K562 (cell line): ENCODE data around the gene LEPROT. TPM values are rescaled to one million over a fixed set of nuclear protein-coding genes. Genes with fewer than 3 reads are reported as not detected.

Experiments
- DMBX1 ChIP-seq: fragments of 250-450 bp; sonication (Bioruptor Pico); IDR thresholded peaks from 2 replicates; pipeline ENCODE4 v1.8.0; 2022; ENCODE audit warnings: inconsistent platforms, mild to moderate bottlenecking, moderate library complexity, borderline replicate concordance
- ETS2 ChIP-seq: IDR thresholded peaks from 2 replicates; pipeline ENCODE4 v1.6.1; 2016; ENCODE audit warnings: borderline replicate concordance, missing genetic modification characterization, mild to moderate bottlenecking, moderate library complexity, missing compliant biosample characterization; ENCODE audit not compliant: poor library complexity, severe bottlenecking
- GTF2E2 ChIP-seq: fragments of 200-800 bp; sonication (Bioruptor generic); IDR thresholded peaks from 2 replicates; pipeline ENCODE4 v1.6.1; 2016; ENCODE audit warnings: missing genetic modification characterization, missing compliant biosample characterization
- MCM3 ChIP-seq: fragments of 450-650 bp; IDR thresholded peaks from 2 replicates; pipeline ENCODE4 v1.6.1; 2016
- PTRF ChIP-seq: fragments of 450-650 bp; IDR thresholded peaks from 2 replicates; pipeline ENCODE4 v1.6.1; 2016; ENCODE audit warnings: mild to moderate bottlenecking, missing genetic modification characterization, missing compliant biosample characterization
- SMAD1 ChIP-seq: fragments of 150-350 bp; IDR thresholded peaks from 2 replicates; pipeline ENCODE4 v1.6.1; 2014; ENCODE audit warnings: low read length, low read depth; ENCODE audit not compliant: partially characterized antibody
- SP2 ChIP-seq: IDR thresholded peaks from 2 replicates; pipeline ENCODE4 v1.6.1; 2011; ENCODE audit warnings: mild to moderate bottlenecking, low read depth, low read length, moderate library complexity; ENCODE audit not compliant: poor library complexity, severe bottlenecking; ENCODE audit errors: extremely low read depth
- STAG1 ChIP-seq: sonication (generic); formaldehyde crosslinking; IDR thresholded peaks from 2 replicates; pipeline ENCODE4 v1.5.0; 2020; ENCODE audit warnings: missing genetic modification reagents, borderline replicate concordance
- TOE1 ChIP-seq, 2 experiments: fragments of 450-650 bp in 1 of 2; sonication (generic) in 1 of 2; formaldehyde crosslinking in 1 of 2; IDR thresholded peaks; 2 replicates each; pipeline versions ENCODE4 v1.7.1 to v1.8.0; 2016 to 2022; ENCODE audit warnings: borderline replicate concordance in 2 of 2, mild to moderate bottlenecking in 2 of 2, antibody characterized with exemption in 1 of 2, inconsistent platforms in 1 of 2, low read depth in 1 of 2, missing genetic modification reagents in 1 of 2, moderate library complexity in 1 of 2
- ZBTB49 ChIP-seq: sonication (generic); formaldehyde crosslinking; IDR thresholded peaks from 2 replicates; pipeline ENCODE4 v1.8.0; 2022; ENCODE audit warnings: missing genetic modification reagents, mild to moderate bottlenecking, borderline replicate concordance
- ZNF609 ChIP-seq: sonication (generic); formaldehyde crosslinking; IDR thresholded peaks from 2 replicates; pipeline ENCODE4 v1.8.1; 2023; ENCODE audit warnings: missing genetic modification reagents, mild to moderate bottlenecking, borderline replicate concordance
- polyA plus RNA-seq, 8 experiments: library from polyadenylated mRNA; depleted of rRNA in 4 of 8; stranded (reverse) in 5 of 8; unstranded in 3 of 8; fragments of >200 nt; fragmentation: Nextera tagmentation in 2 of 8; fragmentation: Illumina TruSeq in 1 of 8; extraction: Ambion mirVana in 2 of 8; extraction: Trizol in 1 of 8; gene quantifications; 2 replicates each; pipeline versions ENCODE4 v1.2.1 to v1.2.3, GENCODE V29; 2011 to 2014; ENCODE audit warnings: inconsistent platforms in 1 of 8, missing spikeins in 1 of 8
- total RNA-seq, 7 experiments: library from RNA; depleted of rRNA in 6 of 7; stranded (reverse); fragments of >200 nt in 6 of 7; fragmentation: Illumina TruSeq in 2 of 7; extraction: Trizol in 2 of 7; gene quantifications; 2 replicates each; pipeline versions ENCODE4 v1.2.1 to v1.2.3, GENCODE V29; 2011 to 2021; ENCODE audit warnings: low replicate concordance in 1 of 7
- TF ChIP-seq, protein P1 (sequence below): fragments of 250-450 bp; sonication (Bioruptor Pico); IDR thresholded peaks from 2 replicates; pipeline ENCODE4 v1.4.0; 2020

LEPROT gene
- total and polyA plus RNA-seq, 9 of the 15 experiments (the other 6 are each of a cell fraction or from before 2014, with no cell fraction given) = 28.1 to 97.5 (median 45.8) TPM

GRCh38 chr1:65412256-65412983, 8.0 kb upstream of the LEPROT start (continued):
- TF ChIP-seq, protein P1, sequence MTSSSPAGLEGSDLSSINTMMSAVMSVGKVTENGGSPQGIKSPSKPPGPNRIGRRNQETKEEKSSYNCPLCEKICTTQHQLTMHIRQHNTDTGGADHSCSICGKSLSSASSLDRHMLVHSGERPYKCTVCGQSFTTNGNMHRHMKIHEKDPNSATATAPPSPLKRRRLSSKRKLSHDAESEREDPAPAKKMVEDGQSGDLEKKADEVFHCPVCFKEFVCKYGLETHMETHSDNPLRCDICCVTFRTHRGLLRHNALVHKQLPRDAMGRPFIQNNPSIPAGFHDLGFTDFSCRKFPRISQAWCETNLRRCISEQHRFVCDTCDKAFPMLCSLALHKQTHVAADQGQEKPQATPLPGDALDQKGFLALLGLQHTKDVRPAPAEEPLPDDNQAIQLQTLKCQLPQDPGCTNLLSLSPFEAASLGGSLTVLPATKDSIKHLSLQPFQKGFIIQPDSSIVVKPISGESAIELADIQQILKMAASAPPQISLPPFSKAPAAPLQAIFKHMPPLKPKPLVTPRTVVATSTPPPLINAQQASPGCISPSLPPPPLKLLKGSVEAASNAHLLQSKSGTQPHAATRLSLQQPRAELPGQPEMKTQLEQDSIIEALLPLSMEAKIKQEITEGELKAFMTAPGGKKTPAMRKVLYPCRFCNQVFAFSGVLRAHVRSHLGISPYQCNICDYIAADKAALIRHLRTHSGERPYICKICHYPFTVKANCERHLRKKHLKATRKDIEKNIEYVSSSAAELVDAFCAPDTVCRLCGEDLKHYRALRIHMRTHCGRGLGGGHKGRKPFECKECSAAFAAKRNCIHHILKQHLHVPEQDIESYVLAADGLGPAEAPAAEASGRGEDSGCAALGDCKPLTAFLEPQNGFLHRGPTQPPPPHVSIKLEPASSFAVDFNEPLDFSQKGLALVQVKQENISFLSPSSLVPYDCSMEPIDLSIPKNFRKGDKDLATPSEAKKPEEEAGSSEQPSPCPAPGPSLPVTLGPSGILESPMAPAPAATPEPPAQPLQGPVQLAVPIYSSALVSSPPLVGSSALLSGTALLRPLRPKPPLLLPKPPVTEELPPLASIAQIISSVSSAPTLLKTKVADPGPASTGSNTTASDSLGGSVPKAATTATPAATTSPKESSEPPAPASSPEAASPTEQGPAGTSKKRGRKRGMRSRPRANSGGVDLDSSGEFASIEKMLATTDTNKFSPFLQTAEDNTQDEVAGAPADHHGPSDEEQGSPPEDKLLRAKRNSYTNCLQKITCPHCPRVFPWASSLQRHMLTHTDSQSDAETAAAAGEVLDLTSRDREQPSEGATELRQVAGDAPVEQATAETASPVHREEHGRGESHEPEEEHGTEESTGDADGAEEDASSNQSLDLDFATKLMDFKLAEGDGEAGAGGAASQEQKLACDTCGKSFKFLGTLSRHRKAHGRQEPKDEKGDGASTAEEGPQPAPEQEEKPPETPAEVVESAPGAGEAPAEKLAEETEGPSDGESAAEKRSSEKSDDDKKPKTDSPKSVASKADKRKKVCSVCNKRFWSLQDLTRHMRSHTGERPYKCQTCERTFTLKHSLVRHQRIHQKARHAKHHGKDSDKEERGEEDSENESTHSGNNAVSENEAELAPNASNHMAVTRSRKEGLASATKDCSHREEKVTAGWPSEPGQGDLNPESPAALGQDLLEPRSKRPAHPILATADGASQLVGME (CRISPR knock-in tag) = no peak
- TF ChIP-seq SP2 (no peak), TOE1 (IDR thresholded peaks at IDR 0.05; ENCODE audit: borderline replicate concordance) (peak; percentile 72), TOE1 (CRISPR knock-in tag; IDR thresholded peaks at IDR 0.05; ENCODE audit: borderline replicate concordance, low read depth) (no peak), ZBTB49 (CRISPR knock-in tag) (no peak), ZNF609 (CRISPR knock-in tag) (peak; percentile 65; the same call in 1 of the 2 replicates), PTRF (tag) (0 out of 2 replicates have a peak, but pooled peaks have one; percentile 12), DMBX1 (CRISPR knock-in tag) (peak; percentile 81; the same call in 1 of the 2 replicates), GTF2E2 (tag) (peak; percentile 89), STAG1 (CRISPR knock-in tag) (no peak), ETS2 (no peak), SMAD1 (no peak), MCM3 (no peak)
